ENCODE data around the gene TMEM252. TPM values are rescaled to one million over a fixed set of nuclear protein-coding genes. Genes with fewer than 3 reads are reported as not detected.

The TMEM252 gene
- total and polyA plus RNA-seq, 4 donors, result not detected

- H3K36me3 ChIP-seq (ENCODE audit: control insufficient read depth in 4 of 4, insufficient read depth in 4 of 4, low read length in 4 of 4), result peaks cover 0 to 8% (median 3%) of the 10 kb centered on the region in 4 donors
- TF ChIP-seq CTCF (IDR thresholded peaks at IDR 0.05; ENCODE audit: control extremely low read depth, extremely low read depth), result no peak
- no peaks in the 10 kb centered on the region for H3K27me3 ChIP-seq (ENCODE audit: control insufficient read depth in 3 of 3, insufficient read depth in 3 of 3, low read length in 2 of 3)
- ATAC-seq (ENCODE audit: insufficient read depth, low FRiP score) (no peak), DNase-seq (peak in 2 of 3 donors; percentile 63 to 68)
- peak overlapping the region; percentile 0 to 78 for H3K27ac ChIP-seq (ENCODE audit: low read depth in 1 of 2, low read length in 1 of 2)
- H3K4me3 ChIP-seq, result no peak overlapping the region
- no peak overlapping the region for H3K9ac ChIP-seq (ENCODE audit: insufficient read depth in 1 of 2, low read length in 2 of 2)
- 74 to 82% methylated on average over 10 of the region's 10 CpGs for WGBS, 2 donors
- H3K9me3 ChIP-seq (ENCODE audit: control insufficient read depth in 4 of 4, insufficient read depth in 3 of 4, low read length in 3 of 4), result peaks cover 0 to 4% (median 0%) of the 10 kb centered on the region in 4 donors
- peaks cover 3 to 34% (median 13%) of the 10 kb centered on the region in 5 donors for H3K4me1 ChIP-seq (ENCODE audit: control insufficient read depth in 5 of 5, insufficient read depth in 5 of 5, low read length in 5 of 5)
Observed at GRCh38 chr9:68536876-68537615, 3.6 kb downstream of the TMEM252 start.

- 76 to 91% methylated on average over 3 of the region's 3 CpGs for WGBS, 2 donors
- DNase-seq (no peak), ATAC-seq (ENCODE audit: insufficient read depth, low FRiP score) (no peak)
- no peak overlapping the region for H3K9ac ChIP-seq (ENCODE audit: insufficient read depth in 1 of 2, low read length in 2 of 2)
- no peak overlapping the region for H3K4me3 ChIP-seq
- H3K27ac ChIP-seq (ENCODE audit: low read depth in 1 of 2, low read length in 1 of 2), result peak overlapping the region in 1 of 2 donors; percentile 51
- no peaks in the 10 kb centered on the region for H3K27me3 ChIP-seq (ENCODE audit: control insufficient read depth in 3 of 3, insufficient read depth in 3 of 3, low read length in 2 of 3)
- H3K4me1 ChIP-seq (ENCODE audit: control insufficient read depth in 5 of 5, insufficient read depth in 5 of 5, low read length in 5 of 5), result peaks cover 0 to 24% (median 10%) of the 10 kb centered on the region in 5 donors
- H3K36me3 ChIP-seq (ENCODE audit: control insufficient read depth in 4 of 4, insufficient read depth in 4 of 4, low read length in 4 of 4), result peaks cover 0 to 28% (median 3%) of the 10 kb centered on the region in 4 donors
- peaks cover 0 to 1% (median 0%) of the 10 kb centered on the region in 4 donors for H3K9me3 ChIP-seq (ENCODE audit: control insufficient read depth in 4 of 4, insufficient read depth in 3 of 4, low read length in 3 of 4)
- no peak for TF ChIP-seq CTCF (IDR thresholded peaks at IDR 0.05; ENCODE audit: control extremely low read depth, extremely low read depth)
Observed at GRCh38 chr9:68533678-68534077, 7.0 kb downstream of the TMEM252 start.

- Histone ChIP-seq H3K4me3 (no peak overlapping the region), H3K27me3 (ENCODE audit: control insufficient read depth in 3 of 3, insufficient read depth in 3 of 3, low read length in 2 of 3) (no peaks in the 10 kb centered on the region), H3K9me3 (ENCODE audit: control insufficient read depth in 4 of 4, insufficient read depth in 3 of 4, low read length in 3 of 4) (peaks cover 0 to 1% (median 0%) of the 10 kb centered on the region in 4 donors), H3K9ac (ENCODE audit: insufficient read depth in 1 of 2, low read length in 2 of 2) (no peak overlapping the region), H3K4me1 (ENCODE audit: control insufficient read depth in 5 of 5, insufficient read depth in 5 of 5, low read length in 5 of 5) (peaks cover 0 to 12% (median 2%) of the 10 kb centered on the region in 5 donors), H3K27ac (ENCODE audit: low read depth in 1 of 2, low read length in 1 of 2) (peak overlapping the region in 1 of 2 donors; percentile 14), H3K36me3 (ENCODE audit: control insufficient read depth in 4 of 4, insufficient read depth in 4 of 4, low read length in 4 of 4) (peaks cover 0 to 30% (median 3%) of the 10 kb centered on the region in 4 donors)
- ATAC-seq (ENCODE audit: insufficient read depth, low FRiP score), result no peak
- TF ChIP-seq CTCF (IDR thresholded peaks at IDR 0.05; ENCODE audit: control extremely low read depth, extremely low read depth), result no peak
- WGBS, 2 donors, result 51 to 76% methylated on average over 4 of the region's 4 CpGs
- DNase-seq, result no peak
Observed at GRCh38 chr9:68532131-68532530, 8.6 kb downstream of the TMEM252 start.
